SK-N-SH (cell line): ENCODE results near the gene PRDM11.

Source experiments
- CHD2 ChIP-seq: fragments of 150-350 bp; IDR thresholded peaks from 2 replicates; pipeline ENCODE4 v1.6.1; 2018; ENCODE audit warnings: low read length; ENCODE audit not compliant: partially characterized antibody
- EP300 ChIP-seq, 2 experiments: IDR thresholded peaks; 2 replicates each; pipeline versions ENCODE4 v1.4.0 to v1.6.1; 2012; ENCODE audit warnings: borderline replicate concordance in 1 of 2, low read depth in 1 of 2, low read length in 1 of 2
- FOXM1 ChIP-seq: IDR thresholded peaks from 2 replicates; pipeline ENCODE4 v1.4.0; 2012; ENCODE audit warnings: low read depth, mild to moderate bottlenecking
- GATA2 ChIP-seq: sonication (generic); formaldehyde crosslinking; IDR thresholded peaks from 2 replicates; pipeline ENCODE4 v1.5.0; 2020; ENCODE audit warnings: mild to moderate bottlenecking, missing genetic modification reagents
- MXI1 ChIP-seq: IDR thresholded peaks from 2 replicates; pipeline ENCODE4 v1.6.1; 2012; ENCODE audit warnings: mild to moderate bottlenecking, low read depth, low read length, improper control_type of control experiment
- NFIC ChIP-seq: IDR thresholded peaks from 2 replicates; pipeline ENCODE4 v1.4.0; 2012; ENCODE audit warnings: borderline replicate concordance
- NRF1 ChIP-seq: IDR thresholded peaks from 2 replicates; pipeline ENCODE4 v1.6.1; 2012; ENCODE audit warnings: low read depth, mild to moderate bottlenecking, low read length
- POLR2AphosphoS5 ChIP-seq: IDR thresholded peaks from 2 replicates; pipeline ENCODE4 v1.6.1; 2012; ENCODE audit warnings: low read depth, low read length
- SMC3 ChIP-seq: IDR thresholded peaks from 2 replicates; pipeline ENCODE4 v1.6.1; 2012; ENCODE audit warnings: low read depth, low read length, improper control_type of control experiment
- TAF1 ChIP-seq: IDR thresholded peaks from 2 replicates; pipeline ENCODE4 v1.6.1; 2012; ENCODE audit warnings: low read depth, mild to moderate bottlenecking, low read length, moderate library complexity, borderline replicate concordance
- YY1 ChIP-seq: IDR thresholded peaks from 2 replicates; pipeline ENCODE4 v1.4.0; 2012; ENCODE audit warnings: low read depth, mild to moderate bottlenecking
- TF ChIP-seq, protein P1 (sequence below): fragments of 200-600 bp; sonication (generic); IDR thresholded peaks from 2 replicates; pipeline ENCODE4 v1.6.1; 2017; ENCODE audit warnings: antibody characterized with exemption, mild to moderate bottlenecking, moderate library complexity
- TF ChIP-seq, protein P2 (sequence below): IDR thresholded peaks from 2 replicates; pipeline ENCODE4 v1.6.1; 2012; ENCODE audit warnings: mild to moderate bottlenecking, low read depth, low read length, moderate library complexity
- TF ChIP-seq, protein P3 (sequence below): IDR thresholded peaks from 2 replicates; pipeline ENCODE4 v1.4.0; 2012; ENCODE audit warnings: low read depth, borderline replicate concordance

DNA sequence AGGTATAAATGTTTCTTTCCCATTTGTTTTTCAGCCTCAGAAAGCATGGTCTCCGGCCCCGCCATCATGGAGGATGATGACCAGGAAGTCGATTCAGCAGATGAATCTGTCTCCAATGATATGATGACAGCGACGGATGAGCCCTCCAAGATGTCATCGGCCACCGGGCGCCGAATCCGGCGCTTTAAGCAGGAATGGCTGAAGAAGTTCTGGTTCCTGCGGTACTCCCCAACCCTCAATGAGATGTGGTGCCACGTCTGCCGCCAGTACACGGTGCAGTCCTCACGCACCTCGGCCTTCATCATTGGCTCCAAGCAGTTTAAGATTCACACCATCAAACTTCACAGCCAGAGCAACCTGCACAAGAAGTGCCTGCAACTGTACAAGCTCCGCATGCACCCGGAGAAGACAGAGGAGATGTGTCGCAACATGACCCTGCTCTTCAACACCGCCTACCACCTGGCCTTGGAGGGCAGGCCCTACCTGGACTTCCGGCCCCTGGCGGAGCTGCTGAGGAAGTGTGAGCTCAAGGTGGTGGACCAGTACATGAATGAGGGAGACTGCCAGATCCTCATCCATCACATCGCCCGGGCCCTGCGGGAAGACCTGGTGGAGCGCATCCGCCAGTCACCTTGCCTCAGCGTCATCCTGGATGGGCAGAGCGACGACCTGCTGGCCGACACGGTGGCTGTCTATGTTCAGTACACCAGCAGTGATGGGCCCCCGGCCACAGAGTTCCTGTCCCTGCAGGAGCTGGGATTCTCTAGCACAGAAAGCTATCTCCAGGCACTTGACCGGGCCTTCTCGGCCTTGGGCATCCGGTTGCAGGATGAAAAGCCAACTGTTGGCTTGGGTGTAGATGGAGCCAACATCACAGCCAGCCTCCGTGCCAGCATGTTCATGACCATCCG lies 79.8 kb downstream of the PRDM11 start:
- TF ChIP-seq, protein P1, sequence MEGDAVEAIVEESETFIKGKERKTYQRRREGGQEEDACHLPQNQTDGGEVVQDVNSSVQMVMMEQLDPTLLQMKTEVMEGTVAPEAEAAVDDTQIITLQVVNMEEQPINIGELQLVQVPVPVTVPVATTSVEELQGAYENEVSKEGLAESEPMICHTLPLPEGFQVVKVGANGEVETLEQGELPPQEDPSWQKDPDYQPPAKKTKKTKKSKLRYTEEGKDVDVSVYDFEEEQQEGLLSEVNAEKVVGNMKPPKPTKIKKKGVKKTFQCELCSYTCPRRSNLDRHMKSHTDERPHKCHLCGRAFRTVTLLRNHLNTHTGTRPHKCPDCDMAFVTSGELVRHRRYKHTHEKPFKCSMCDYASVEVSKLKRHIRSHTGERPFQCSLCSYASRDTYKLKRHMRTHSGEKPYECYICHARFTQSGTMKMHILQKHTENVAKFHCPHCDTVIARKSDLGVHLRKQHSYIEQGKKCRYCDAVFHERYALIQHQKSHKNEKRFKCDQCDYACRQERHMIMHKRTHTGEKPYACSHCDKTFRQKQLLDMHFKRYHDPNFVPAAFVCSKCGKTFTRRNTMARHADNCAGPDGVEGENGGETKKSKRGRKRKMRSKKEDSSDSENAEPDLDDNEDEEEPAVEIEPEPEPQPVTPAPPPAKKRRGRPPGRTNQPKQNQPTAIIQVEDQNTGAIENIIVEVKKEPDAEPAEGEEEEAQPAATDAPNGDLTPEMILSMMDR: no peak
- TF ChIP-seq NFIC: no peak
- no peak for TF ChIP-seq FOXM1
- no peak for TF ChIP-seq TAF1
- no peak for TF ChIP-seq YY1
- TF ChIP-seq, protein P2, sequence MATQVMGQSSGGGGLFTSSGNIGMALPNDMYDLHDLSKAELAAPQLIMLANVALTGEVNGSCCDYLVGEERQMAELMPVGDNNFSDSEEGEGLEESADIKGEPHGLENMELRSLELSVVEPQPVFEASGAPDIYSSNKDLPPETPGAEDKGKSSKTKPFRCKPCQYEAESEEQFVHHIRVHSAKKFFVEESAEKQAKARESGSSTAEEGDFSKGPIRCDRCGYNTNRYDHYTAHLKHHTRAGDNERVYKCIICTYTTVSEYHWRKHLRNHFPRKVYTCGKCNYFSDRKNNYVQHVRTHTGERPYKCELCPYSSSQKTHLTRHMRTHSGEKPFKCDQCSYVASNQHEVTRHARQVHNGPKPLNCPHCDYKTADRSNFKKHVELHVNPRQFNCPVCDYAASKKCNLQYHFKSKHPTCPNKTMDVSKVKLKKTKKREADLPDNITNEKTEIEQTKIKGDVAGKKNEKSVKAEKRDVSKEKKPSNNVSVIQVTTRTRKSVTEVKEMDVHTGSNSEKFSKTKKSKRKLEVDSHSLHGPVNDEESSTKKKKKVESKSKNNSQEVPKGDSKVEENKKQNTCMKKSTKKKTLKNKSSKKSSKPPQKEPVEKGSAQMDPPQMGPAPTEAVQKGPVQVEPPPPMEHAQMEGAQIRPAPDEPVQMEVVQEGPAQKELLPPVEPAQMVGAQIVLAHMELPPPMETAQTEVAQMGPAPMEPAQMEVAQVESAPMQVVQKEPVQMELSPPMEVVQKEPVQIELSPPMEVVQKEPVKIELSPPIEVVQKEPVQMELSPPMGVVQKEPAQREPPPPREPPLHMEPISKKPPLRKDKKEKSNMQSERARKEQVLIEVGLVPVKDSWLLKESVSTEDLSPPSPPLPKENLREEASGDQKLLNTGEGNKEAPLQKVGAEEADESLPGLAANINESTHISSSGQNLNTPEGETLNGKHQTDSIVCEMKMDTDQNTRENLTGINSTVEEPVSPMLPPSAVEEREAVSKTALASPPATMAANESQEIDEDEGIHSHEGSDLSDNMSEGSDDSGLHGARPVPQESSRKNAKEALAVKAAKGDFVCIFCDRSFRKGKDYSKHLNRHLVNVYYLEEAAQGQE: no peak
- TF ChIP-seq POLR2AphosphoS5: no peak
- no peak for TF ChIP-seq MXI1
- no peak for TF ChIP-seq GATA2 (CRISPR knock-in tag)
- TF ChIP-seq NRF1: no peak
- TF ChIP-seq SMC3: no peak
- TF ChIP-seq, protein P3, sequence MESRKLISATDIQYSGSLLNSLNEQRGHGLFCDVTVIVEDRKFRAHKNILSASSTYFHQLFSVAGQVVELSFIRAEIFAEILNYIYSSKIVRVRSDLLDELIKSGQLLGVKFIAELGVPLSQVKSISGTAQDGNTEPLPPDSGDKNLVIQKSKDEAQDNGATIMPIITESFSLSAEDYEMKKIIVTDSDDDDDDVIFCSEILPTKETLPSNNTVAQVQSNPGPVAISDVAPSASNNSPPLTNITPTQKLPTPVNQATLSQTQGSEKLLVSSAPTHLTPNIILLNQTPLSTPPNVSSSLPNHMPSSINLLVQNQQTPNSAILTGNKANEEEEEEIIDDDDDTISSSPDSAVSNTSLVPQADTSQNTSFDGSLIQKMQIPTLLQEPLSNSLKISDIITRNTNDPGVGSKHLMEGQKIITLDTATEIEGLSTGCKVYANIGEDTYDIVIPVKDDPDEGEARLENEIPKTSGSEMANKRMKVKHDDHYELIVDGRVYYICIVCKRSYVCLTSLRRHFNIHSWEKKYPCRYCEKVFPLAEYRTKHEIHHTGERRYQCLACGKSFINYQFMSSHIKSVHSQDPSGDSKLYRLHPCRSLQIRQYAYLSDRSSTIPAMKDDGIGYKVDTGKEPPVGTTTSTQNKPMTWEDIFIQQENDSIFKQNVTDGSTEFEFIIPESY: no peak
- TF ChIP-seq CHD2: no peak
- TF ChIP-seq EP300 (IDR thresholded peaks at IDR 0.05; ENCODE audit: borderline replicate concordance in 1 of 2, low read depth in 1 of 2, low read length in 1 of 2): no peak
